GM18861 (cell line): Measurements from ENCODE around the gene PIEZO1.
"Not testable (repeated sequence)": the region's sequence is repeated elsewhere in the genome, so short reads cannot be mapped to it uniquely, and the experiment has no call there.

Source experiments
- ATAC-seq: cut with Tn5 transposase; IDR thresholded peaks from one replicate; pipeline ENCODE4 v1.9.1; 2021; ENCODE audit not compliant: unreplicated experiment

Gene PIEZO1

GRCh38 chr16:88673716-88674379 is 111.2 kb downstream of the PIEZO1 start:
- peak; percentile 63 for ATAC-seq

DNA sequence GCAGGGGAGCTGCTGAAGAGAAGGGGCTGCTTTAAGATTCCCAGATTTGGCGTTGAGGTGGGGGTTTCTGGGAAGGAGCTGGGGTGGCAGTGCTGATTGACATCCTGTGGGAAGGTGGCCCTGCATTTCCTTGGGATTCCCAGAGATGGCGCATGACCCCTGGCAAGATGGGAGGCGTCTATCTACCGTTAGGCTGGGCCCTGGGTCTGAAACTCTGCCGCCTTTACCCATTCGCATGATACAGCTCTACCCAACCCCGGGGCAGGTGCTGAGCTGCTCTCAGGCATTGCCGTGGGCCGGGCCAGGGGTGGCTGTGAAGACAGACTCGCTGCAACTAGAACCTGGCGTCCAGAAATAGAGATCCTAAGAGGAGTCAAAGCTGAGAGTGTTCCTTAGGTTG is 112.2 kb downstream of the PIEZO1 start:
- ATAC-seq = no peak

- ATAC-seq = no peak
These were observed 113.2 kb downstream of the PIEZO1 start for GRCh38 chr16:88671806-88672205.

GRCh38 chr16:88669980-88670379 is 115.0 kb downstream of the PIEZO1 start:
- no peak for ATAC-seq

- ATAC-seq = not testable (repeated sequence)
These were observed 115.5 kb downstream of the PIEZO1 start for GRCh38 chr16:88669493-88669892.

DNA sequence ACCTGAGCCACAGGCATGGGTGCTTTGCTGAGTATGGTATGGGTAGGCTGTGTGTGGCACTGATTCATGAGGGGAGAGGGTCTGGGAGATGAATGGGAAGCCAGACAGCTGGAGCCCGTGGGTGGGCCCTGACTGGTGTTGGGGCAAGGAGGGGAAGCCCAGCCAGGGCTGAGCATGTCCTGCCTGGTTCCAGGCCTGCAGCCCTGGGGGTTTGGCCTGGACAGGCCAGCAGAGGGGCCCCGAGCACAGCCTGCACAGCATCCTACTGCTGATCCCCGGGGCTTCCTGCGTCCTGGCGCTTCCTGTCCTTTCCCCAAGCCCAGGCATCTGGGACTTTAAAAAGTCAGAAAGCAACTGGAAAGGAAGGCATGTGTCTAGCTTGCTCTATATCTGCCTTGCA is 117.6 kb downstream of the PIEZO1 start:
- no peak for ATAC-seq

GRCh38 chr16:88665570-88665969 is 119.5 kb downstream of the PIEZO1 start:
- ATAC-seq = no peak
